ENCODE results near the gene TP53RK.

TP53RK gene

GRCh38 chr20:46689082-46689753 lies at the start of gene TP53RK:
TP53RK (minus strand) TSS chr20:46689444; CDS start chr20:46689414, 30 bp downstream.
- peak; percentile 90 for FAIRE-seq

GRCh38 chr20:46735436-46735835 lies 46.2 kb upstream of the TP53RK start:
- FAIRE-seq = no peak

- FAIRE-seq = no peak
These were observed 42.5 kb upstream of the TP53RK start for GRCh38 chr20:46731770-46732169.

GRCh38 chr20:46725186-46726165 lies 36.2 kb upstream of the TP53RK start:
- no peak for FAIRE-seq

- no peak for FAIRE-seq
These were observed 35.2 kb upstream of the TP53RK start for GRCh38 chr20:46724343-46724959.

GRCh38 chr20:46723039-46723438 lies 33.8 kb upstream of the TP53RK start:
- FAIRE-seq = no peak

GRCh38 chr20:46722450-46722849 lies 33.2 kb upstream of the TP53RK start:
- FAIRE-seq = no peak

GRCh38 chr20:46721476-46721875 lies 32.2 kb upstream of the TP53RK start:
- no peak for FAIRE-seq

- FAIRE-seq = no peak
These were observed 31.7 kb upstream of the TP53RK start for GRCh38 chr20:46720776-46721425.

- FAIRE-seq = no peak
These were observed 30.8 kb upstream of the TP53RK start for GRCh38 chr20:46720019-46720418.

- no peak for FAIRE-seq
These were observed 28.7 kb upstream of the TP53RK start for GRCh38 chr20:46717818-46718541.

- FAIRE-seq = no peak
These were observed 26.1 kb upstream of the TP53RK start for GRCh38 chr20:46715292-46715756.

- no peak for FAIRE-seq
These were observed 25.0 kb upstream of the TP53RK start for GRCh38 chr20:46713957-46714834.

GRCh38 chr20:46712056-46712636 lies 22.9 kb upstream of the TP53RK start:
- no peak for FAIRE-seq

GRCh38 chr20:46710153-46710913 lies 21.1 kb upstream of the TP53RK start:
- FAIRE-seq = no peak

GRCh38 chr20:46709459-46710152 lies 20.4 kb upstream of the TP53RK start, which contains the start of gene SLC2A10:
SLC2A10 (plus strand) TSS chr20:46709649; CDS start chr20:46709737, 88 bp downstream.
- no peak for FAIRE-seq

GRCh38 chr20:46709055-46709458 lies 19.8 kb upstream of the TP53RK start:
- no peak for FAIRE-seq

- FAIRE-seq = no peak
These were observed 19.1 kb upstream of the TP53RK start for GRCh38 chr20:46708172-46708860.

Measured in colon (tissue), 2 donors.